Measurements from ENCODE around the gene VASP. TPM values are rescaled to one million over a fixed set of nuclear protein-coding genes. Genes with fewer than 3 reads are reported as not detected.

The VASP gene
- total RNA-seq (2014; rRNA removed; shearing (Covaris generic)), result 45.4 and 50.3 TPM in 2 replicates
- polyA plus RNA-seq (2014; cell fraction: nucleus; rRNA removed), result 44.4 and 44.5 TPM in 2 replicates

DNA sequence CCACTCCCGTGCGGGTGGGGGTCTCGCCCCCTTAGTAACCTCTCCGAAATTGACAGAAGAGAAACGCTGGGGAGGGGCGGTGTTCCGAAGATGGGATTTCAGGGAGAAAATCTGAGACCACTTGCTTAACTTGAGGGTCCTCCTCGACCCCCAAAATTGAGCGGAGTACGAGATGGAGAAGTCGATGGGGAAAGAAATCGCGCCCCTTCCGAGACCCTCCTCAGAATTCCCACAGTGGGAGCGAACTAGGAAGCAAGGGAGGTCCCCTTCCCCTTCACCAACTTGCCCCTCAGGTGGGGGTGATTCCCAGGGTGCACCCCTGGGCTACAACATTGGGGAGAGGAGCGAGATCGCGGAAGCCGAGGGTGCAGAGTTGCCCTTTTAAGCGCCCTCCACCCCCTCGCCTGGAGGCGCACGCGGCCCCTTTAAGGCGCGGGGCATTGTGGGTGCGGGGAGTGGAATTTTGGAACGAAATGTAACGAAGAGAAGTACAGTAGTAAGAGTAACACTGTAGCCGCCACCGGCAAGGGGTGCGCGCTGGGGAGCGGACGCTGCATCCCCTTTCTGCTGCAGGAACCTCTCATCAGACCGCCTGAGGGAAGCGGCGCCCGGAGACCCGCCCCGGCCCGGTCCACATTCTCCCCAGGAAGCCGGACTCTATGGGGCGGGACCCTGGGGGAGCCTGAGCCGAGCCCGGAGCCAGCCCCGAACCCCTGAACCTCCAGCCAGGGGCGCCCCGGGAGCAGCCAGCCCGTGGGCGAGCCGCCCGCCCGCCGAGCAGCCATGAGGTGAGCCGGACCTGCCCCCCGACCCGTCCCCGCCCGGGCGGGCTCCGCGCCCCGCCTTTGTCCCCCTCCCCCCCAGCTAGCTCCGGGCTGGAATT lies at the start of gene VASP:
Gene VASP (plus strand): TSS at position 491 of the 883 bp plus-strand sequence. CDS start 293 bp downstream, at position 784.
- DNase-seq (ENCODE audit: extremely low read depth, low read depth), result peak; percentile 75

DNA sequence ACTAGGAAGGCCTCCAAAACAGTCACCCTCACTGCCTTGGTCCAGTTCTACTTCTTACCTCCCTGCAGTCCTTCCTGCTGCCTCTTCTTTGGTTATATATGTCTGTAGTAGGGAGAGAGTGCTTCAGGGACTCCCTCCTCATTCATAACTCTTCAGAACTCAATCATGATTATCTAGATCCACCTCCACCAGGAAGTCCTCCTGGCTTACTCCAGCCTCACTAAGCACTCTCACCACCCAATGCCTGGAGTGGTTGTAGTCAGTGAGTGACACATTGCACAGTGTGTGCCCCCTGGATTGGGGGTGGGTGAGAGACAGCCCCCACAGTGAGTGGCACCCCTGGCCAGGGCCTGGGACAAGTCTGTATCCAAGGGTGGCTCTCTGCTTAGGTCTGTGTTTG lies 49.5 kb upstream of the VASP start:
- no peak for DNase-seq (ENCODE audit: extremely low read depth, low read depth)

DNA sequence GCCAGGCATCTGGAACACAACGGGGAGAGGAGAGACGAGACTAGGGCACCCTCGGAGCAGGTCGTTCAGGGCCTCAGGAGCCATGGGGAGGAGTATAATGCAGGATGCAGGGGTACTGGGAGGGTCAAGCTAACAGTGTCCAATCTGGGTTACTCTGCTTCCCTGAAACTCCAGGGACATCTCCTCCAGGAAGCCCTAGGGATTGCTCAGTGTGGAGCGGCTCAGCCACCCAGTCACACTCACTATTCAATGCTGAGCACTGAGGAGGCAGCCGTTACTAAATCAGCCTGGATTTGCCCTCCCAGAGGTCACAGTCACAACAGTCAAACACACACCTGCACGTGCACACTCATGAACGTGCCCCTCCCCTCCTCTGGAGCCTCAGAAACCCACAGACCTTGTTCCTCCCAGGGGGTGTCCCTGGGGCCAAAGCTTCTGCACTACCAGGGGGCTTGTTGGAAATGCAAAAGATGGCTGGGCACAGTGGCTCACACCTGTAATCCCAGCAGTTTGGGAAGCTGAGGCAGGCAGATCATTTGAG lies 46.4 kb upstream of the VASP start:
- DNase-seq (ENCODE audit: extremely low read depth, low read depth), result no peak

DNA sequence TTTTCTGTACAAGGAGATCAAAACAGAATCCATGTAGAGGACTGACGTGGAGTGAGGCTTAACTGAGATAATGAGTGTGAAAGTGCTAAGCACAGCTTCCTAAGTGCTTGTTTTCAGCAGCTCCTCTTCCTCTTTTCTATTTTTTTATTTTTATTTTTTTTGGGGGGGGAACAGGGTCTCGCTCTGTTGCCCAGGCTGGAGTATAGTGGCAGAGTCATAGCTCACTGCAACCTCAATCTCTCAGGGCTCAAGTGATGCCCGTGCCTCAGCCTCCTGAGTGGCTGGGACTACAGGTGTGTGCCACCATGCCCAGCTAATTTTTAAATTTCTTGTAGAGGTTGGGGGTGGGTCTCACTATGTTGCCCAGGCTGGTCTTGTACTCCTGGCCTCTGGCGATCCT lies 45.1 kb upstream of the VASP start:
- DNase-seq (ENCODE audit: extremely low read depth, low read depth), result no peak

DNA sequence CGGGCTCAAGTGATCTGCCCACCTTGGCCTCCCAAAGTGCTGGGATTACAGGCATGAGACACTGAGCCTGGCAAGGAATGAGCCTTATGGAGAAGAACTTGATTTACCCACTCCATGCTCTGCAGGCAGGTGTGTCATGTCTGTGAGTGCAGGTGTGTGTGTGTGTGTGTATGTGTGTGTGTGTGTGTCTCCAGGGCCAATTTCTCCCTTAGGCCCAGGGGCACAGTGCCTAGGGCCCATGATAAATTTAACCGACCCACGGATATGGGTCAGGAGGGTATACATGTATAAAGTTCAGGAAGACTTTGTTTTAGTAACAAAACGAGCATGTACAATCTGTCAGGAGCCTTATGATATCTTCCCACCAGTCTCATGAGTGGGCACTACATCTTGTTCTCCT lies 44.0 kb upstream of the VASP start:
- DNase-seq (ENCODE audit: extremely low read depth, low read depth), result no peak

DNA sequence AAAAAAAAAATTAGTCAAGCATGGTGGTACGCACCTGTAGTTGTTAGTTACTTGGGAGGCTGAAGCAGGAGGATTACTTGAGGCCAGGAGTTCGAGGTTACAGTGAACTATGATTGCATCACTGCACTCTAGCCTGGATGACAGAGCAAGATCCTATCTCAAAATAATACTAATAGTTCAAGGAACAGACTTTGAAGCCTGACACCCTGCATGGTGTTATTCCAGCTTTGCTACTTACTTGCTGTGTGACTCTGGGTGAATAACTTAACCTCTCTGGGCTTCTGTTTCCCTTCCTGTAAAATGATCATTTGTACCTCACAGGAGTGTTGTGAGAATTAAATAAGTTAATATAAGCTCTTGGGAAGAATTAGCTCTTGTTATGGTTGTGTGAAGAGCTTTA lies 43.0 kb upstream of the VASP start:
- DNase-seq (ENCODE audit: extremely low read depth, low read depth), result no peak

DNA sequence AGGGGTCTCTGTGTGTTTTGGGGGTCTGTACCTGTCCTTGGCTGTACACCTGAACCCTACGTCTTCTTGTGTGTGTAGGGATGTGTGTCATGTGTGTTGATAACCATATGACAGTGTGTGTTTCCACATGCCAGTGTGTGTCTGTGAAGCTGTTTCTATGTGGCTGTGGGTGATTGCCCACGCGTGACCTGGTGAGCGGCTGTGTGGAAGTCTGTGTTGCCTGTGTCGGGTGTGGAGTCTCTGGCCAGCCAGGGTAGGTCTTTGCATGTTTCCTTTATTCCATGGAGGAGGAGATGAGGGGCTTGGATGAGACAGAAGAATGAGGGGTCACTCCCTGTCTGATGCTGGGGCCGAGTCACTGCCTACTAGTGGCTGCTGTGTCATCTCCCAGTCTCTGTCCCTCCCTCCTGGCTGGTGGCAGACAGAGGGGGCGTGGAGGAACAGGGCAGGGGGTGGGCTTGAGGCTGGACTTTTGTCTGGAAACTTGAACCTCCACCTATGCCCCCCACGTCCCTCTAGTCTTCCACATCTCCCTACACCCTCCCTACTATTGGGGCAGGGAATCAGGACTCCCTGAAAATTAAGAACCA lies 42.3 kb upstream of the VASP start:
- DNase-seq (ENCODE audit: extremely low read depth, low read depth), result no peak

DNA sequence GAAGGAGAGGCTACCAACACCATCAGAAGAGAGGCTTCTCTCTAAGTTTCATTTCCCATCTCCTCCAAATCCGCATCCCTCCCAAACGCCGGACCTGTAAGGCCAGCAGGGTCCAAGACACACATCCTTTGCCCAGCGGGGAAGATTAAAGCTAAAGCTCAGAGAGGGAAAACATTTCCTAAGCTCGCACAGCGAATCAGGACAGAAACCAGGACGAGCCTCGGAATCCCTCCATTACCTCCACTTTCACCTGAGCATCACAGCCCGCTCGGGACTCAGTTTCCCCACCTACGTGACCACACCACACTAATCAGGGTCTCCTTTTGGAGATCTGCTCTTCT lies 40.2 kb upstream of the VASP start:
- no peak for DNase-seq (ENCODE audit: extremely low read depth, low read depth)

DNA sequence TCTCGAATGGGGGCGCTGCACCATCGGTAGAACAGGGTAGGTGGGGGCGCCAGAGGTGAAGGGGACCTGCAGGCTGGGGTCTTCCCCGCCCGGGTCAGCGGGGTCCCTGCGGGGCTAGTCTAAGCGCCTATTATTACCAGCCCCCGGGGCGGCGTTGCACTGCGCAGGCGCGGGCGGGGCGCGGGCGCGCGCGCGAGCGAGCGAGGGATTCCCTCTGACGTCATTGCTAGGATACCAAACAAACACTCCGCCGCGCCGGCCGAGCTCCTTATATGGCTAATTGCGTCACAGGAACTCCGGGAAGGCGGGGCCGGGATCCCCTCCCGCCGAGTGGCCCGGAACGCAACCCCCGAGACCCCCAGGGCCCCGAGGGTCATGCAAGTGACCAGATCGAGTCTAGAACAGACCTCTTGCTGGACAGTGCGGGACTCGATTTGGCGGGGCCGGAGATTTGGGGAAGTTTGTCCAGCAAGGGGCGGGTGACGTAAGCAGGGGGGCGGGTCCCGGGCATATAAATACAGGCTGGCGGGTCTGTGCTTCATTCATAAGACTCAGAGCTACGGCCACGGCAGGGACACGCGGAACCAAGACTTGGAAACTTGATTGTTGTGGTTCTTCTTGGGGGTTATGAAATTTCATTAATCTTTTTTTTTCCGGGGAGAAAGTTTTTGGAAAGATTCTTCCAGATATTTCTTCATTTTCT lies 39.7 kb upstream of the VASP start, which contains the start of gene FOSB:
Gene FOSB (plus strand): TSS at position 541 of the 703 bp plus-strand sequence. CDS start 591 bp downstream, outside the sequence.
- peak; percentile 91 for DNase-seq (ENCODE audit: extremely low read depth, low read depth)

DNA sequence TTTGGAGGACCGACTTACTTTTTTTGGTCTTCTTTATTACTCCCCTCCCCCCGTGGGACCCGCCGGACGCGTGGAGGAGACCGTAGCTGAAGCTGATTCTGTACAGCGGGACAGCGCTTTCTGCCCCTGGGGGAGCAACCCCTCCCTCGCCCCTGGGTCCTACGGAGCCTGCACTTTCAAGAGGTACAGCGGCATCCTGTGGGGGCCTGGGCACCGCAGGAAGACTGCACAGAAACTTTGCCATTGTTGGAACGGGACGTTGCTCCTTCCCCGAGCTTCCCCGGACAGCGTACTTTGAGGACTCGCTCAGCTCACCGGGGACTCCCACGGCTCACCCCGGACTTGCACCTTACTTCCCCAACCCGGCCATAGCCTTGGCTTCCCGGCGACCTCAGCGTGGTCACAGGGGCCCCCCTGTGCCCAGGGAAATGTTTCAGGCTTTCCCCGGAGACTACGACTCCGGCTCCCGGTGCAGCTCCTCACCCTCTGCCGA lies 39.1 kb upstream of the VASP start:
- DNase-seq (ENCODE audit: extremely low read depth, low read depth), result no peak

DNA sequence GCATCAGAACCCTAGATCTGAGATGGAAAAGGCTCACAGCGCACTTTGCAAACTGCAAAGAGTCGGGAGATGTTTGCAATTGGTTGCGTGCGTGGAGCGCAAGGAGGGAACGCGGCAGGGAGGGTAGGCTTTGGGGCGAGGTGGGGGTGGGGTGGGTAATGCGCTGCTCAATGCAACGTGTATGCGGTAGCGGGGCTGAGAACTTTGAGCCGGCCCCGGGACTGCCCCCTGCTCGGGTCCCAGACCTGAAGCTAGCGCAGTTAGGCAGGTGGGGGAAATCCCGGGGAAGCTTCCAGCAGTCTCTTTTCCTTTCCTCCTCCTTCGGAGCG lies 38.5 kb upstream of the VASP start:
- DNase-seq (ENCODE audit: extremely low read depth, low read depth), result no peak

DNA sequence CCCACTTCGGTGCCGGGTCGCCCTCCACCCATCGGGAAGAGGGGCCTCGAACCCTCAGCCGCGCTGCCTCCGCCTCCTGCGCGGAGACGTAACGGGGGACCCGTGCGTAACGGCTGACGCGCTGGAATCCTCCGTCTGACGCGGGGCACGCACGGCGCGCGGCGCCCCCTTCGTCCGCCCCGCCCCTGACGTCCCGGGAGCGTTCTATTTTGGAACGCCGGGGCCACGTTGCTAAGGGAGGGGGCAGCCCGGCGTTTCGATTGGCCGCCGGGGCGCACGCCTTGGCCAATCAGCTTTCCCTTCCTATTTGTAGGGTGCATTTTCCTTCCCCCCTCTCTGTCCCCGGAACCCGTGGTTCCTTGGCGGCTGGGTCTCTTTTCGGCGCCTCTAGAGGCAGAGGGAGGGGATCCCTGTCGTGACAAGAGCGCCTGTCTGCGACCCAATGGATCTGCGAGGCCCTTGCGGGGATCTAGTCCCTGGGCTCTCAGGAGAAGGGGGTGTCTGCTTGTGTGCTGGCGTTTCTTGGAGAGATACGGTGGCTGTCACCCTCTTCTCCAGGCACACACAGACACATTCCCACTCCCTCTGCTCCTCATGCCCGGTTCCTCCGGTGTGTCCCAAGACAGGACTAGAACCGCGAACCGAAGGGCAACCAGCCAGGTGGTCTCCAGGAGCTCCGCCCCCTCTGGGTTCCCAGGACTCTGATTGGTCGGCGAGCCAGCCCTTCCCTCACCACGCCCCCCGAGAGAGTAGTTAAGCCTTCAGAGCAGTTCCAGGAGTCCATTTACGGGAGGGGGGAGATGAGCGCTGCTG lies 37.9 kb upstream of the VASP start:
- peak; percentile 87 for DNase-seq (ENCODE audit: extremely low read depth, low read depth)

DNA sequence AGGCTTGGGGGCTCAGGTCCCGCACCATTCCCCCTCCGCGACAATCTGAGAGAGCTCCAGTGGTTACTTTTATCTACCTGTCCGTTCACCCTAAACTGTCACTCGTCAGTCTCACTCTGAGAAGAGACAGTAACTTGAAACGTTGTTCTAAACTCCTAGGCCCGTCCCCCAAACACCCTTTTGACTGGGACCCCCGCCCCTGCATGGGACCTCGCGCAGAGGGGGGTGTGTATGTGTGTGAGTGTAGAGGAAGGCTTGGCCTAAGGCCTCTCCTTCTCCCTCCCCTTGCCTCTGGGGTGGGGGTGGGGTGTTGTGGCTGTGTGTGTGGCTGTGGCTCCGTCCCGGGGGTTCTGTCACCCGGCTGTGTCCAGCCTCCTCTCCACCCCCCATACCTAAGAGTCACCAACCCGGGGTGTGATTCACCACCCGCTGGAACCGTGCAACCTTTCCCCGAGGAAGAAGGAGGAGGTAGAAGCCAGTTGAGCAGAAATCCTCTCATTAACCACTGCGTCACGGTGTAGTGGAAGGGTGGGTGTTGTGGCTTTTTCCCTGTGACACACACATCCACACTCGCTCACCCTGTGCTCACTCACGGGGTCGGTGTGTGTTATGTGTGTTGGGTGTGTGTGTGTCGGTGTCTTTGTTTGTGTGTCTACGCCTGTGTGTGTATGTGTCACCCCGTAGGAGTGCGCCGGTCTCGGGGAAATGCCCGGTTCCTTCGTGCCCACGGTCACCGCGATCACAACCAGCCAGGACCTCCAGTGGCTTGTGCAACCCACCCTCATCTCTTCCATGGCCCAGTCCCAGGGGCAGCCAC lies 37.1 kb upstream of the VASP start:
- DNase-seq (ENCODE audit: extremely low read depth, low read depth), result no peak

DNA sequence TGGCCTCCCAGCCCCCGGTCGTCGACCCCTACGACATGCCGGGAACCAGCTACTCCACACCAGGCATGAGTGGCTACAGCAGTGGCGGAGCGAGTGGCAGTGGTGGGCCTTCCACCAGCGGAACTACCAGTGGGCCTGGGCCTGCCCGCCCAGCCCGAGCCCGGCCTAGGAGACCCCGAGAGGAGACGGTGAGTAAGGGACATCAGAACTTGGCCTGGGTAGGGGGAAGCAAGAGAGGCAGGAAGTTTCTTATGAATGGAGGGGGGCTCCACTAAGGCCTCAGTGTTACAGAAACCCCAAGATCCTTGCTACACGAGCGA lies 36.6 kb upstream of the VASP start:
- DNase-seq (ENCODE audit: extremely low read depth, low read depth), result no peak

DNA sequence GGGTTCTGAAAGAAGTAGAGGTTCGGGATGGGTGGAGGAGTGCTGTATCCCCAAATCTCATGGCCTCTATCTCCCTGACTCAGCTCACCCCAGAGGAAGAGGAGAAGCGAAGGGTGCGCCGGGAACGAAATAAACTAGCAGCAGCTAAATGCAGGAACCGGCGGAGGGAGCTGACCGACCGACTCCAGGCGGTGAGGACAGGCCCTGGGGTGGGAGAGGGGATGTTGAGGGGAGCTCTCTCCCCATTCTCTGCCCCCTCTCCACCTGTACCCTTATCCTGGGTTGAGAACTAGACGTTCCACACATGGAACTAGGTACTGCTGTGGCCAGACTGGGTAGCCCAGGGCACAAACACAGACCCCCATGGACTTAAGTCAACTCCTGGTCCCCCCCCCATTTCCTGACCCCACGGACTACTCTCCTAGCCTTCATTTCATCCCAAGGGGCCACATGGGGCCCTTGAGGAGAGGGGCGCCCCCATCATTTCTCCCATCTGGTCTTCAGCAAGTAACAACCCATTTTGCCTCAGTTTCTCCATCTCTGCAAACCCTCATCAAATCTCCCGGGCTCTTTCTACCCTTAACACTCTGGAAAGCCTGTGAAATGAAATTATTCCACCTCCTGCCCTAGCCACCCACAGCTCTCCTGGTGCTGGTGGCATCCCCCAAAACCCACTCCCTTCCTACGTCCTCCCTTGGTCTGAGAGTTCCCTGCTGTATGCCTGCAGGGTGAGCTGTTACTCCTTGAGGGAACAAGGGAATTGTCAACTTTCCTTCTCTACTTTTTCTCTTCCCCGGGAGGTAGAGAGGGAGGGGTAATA lies 36.0 kb upstream of the VASP start:
- DNase-seq (ENCODE audit: extremely low read depth, low read depth), result no peak

DNA sequence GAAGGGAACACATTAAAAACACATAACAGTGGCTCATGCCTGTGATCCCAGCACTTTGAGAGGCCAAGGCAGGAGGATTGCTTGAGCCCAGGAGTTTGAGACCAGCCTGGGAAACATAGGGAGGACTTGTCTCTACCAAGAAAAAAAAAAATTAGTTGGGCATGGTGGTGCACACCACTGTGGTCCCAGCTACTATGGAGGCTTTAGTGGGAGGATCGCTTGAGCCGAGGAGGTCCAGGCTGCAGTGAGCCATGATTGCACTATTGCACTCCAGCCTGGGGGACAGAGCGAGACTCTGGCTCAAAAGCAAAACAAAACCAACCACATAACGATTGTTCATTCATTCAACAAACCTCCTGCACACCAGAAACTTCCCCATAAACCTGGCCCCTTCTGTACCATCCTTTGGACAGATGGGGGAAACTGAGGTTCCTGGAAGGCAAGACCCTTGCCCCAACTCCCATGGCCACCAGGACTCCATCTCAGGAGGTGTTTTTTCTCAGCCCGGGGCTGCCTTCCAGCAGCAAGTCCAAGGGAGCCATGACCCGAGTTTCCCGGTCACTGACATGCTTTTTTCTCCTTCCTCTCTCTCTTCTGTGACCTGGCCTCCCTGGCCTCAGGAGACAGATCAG lies 35.2 kb upstream of the VASP start:
- DNase-seq (ENCODE audit: extremely low read depth, low read depth), result no peak

DNA sequence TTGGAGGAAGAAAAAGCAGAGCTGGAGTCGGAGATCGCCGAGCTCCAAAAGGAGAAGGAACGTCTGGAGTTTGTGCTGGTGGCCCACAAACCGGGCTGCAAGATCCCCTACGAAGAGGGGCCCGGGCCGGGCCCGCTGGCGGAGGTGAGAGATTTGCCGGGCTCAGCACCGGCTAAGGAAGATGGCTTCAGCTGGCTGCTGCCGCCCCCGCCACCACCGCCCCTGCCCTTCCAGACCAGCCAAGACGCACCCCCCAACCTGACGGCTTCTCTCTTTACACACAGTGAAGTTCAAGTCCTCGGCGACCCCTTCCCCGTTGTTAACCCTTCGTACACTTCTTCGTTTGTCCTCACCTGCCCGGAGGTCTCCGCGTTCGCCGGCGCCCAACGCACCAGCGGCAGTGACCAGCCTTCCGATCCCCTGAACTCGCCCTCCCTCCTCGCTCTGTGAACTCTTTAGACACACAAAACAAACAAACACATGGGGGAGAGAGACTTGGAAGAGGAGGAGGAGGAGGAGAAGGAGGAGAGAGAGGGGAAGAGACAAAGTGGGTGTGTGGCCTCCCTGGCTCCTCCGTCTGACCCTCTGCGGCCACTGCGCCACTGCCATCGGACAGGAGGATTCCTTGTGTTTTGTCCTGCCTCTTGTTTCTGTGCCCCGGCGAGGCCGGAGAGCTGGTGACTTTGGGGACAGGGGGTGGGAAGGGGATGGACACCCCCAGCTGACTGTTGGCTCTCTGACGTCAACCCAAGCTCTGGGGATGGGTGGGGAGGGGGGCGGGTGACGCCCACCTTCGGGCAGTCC lies 34.5 kb upstream of the VASP start:
- no peak for DNase-seq (ENCODE audit: extremely low read depth, low read depth)

DNA sequence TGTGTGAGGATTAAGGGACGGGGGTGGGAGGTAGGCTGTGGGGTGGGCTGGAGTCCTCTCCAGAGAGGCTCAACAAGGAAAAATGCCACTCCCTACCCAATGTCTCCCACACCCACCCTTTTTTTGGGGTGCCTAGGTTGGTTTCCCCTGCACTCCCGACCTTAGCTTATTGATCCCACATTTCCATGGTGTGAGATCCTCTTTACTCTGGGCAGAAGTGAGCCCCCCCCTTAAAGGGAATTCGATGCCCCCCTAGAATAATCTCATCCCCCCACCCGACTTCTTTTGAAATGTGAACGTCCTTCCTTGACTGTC lies 34.0 kb upstream of the VASP start:
- no peak for DNase-seq (ENCODE audit: extremely low read depth, low read depth)

Data from NCI-H460 (cell line).